D721Med (cell line): ENCODE data around the gene CEP350.
"Not testable (repeated sequence)": the region's sequence is repeated elsewhere in the genome, so short reads cannot be mapped to it uniquely, and the experiment has no call there.

ENCODE experiments used
- DNase-seq: peaks from one replicate; pipeline ENCODE4 v3.0.0; 2011; ENCODE audit warnings: low spot score; ENCODE audit not compliant: insufficient read length
- FAIRE-seq: peaks from 2 replicates; lab custom pipeline; 2011; peaks lifted over from hg19 to GRCh38; lab: Jason Lieb, UNC
- TF ChIP-seq, protein P1 (sequence below): IDR thresholded peaks from 2 replicates; pipeline ENCODE4 v1.5.1; 2012; ENCODE audit warnings: mild to moderate bottlenecking, control low read depth; ENCODE audit not compliant: insufficient read depth; ENCODE audit errors: missing control alignments

Gene CEP350

DNA sequence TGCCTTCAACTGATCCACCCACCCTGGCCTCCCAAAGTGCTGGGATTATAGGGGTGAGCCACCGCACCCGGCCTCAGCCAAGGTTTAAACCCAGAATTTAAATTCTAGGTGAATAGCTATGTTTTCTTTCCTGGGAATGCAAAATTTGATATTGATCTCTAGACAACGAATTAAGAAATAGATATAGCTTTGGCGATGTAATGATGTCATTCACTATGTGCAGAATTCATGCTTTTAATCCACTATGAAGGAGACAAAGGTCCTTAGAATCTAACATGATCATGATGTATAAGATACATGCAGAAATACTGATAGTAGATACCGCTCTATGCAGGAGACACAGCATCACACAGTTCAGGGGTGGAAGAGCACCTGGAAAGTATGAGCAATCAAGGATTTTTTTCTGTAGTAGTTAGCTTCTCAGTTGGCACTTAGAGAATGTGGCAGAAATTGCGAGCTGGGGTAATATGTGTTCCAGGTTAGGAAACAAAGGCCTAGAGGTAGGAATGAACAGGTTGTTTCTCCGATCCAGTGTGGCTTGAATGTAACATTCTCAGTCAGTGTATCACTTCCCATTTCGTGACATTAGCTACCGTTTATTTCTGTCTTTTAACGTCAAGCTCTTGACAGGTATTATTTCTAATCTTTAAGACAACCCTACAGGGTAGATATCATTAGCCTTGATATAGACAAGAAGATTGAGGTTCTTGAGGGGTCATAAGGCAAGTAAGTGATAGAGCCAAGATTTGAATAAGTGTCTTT, 3.0 kb upstream of the CEP350 start:
- FAIRE-seq (no peak), DNase-seq (no peak)
- TF ChIP-seq, protein P1, sequence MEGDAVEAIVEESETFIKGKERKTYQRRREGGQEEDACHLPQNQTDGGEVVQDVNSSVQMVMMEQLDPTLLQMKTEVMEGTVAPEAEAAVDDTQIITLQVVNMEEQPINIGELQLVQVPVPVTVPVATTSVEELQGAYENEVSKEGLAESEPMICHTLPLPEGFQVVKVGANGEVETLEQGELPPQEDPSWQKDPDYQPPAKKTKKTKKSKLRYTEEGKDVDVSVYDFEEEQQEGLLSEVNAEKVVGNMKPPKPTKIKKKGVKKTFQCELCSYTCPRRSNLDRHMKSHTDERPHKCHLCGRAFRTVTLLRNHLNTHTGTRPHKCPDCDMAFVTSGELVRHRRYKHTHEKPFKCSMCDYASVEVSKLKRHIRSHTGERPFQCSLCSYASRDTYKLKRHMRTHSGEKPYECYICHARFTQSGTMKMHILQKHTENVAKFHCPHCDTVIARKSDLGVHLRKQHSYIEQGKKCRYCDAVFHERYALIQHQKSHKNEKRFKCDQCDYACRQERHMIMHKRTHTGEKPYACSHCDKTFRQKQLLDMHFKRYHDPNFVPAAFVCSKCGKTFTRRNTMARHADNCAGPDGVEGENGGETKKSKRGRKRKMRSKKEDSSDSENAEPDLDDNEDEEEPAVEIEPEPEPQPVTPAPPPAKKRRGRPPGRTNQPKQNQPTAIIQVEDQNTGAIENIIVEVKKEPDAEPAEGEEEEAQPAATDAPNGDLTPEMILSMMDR: no peak

DNA sequence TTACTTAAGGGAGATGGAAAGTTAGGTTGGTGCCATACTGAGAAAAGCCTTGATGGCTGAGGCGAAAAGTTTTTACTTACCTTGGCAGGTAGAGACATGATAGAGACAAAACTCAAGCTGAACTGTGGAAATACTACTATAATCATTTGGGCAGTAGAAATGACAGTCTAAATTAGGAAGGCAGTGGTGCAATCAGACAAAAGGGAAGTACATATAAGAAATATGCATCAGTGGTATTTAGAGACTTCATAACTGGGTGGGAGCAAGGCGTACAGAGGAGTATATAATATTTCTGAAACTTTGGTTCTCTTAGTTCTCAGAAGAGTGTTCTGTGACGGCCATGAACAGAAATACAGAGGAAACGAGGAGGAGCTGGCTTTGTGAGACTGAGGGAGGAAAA, 2.4 kb upstream of the CEP350 start:
- TF ChIP-seq, protein P1: no peak
- FAIRE-seq (no peak), DNase-seq (no peak)

DNA sequence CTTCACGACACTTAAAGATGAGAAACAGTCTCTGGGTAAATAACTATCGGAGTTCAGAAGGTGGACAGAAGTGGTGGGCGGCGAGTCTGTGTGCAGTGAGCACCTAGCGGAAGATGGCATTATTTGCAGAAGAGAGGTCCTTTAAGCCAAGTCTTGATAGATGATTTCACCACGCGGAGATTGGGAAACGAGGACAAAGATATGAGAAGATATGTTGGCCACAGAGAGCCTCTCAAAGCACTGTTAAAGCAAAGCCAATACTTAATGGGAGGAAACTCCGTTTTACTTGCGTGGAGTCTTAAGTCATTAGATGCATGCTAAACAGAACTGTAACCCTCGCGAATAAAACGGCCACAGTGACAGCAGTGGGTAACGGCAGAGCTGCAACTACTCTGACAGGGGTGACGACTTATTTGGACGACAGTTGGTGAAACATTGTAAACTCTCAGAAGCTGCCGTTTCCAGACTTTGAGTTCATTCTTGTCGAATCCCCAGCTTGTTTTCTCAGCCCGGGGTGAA, 577 bp upstream of the CEP350 start:
- no peak for DNase-seq
- FAIRE-seq: no peak
- TF ChIP-seq, protein P1: no peak

DNA sequence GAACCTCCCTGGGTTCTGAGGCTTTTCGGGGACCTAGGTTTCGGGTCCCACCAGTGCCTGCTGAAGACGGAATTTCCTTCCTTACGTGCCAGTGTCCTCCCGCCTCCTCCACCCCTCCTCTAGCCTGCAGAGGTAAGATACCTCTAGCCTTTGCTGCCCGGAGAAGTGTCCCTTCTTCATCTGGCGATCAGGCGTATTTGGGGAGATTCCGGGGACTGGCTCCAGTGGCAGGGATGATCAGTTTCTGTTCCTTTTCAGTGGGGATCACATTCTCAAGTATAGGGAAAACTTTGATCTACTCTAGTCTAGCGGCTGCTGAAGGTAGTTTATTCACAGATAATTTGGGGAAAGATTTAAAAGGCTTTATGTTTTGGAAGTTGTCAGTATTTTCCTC, 674 bp downstream of the CEP350 start:
- DNase-seq: no peak
- TF ChIP-seq, protein P1: no peak
- FAIRE-seq: no peak

DNA sequence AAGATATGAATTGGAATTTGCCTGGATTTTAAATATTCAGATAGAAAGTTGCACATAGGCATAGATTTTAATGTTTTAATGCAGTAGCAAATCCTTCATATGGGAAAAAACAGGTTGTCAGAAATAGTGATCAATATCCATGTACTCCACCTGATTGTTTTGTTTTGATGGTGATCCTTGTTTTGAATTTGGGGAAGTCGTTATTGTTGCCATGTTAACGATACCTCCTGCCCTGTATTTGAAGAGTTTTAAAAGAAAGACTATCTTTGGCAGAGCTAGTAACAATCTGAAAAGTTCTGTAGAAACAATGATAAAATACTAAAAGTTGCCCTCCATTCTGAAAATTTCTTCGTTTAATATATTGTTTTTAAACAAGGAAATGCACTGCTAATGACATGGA, 1.1 kb downstream of the CEP350 start:
- no peak for FAIRE-seq
- DNase-seq: no peak
- TF ChIP-seq, protein P1: no peak

DNA sequence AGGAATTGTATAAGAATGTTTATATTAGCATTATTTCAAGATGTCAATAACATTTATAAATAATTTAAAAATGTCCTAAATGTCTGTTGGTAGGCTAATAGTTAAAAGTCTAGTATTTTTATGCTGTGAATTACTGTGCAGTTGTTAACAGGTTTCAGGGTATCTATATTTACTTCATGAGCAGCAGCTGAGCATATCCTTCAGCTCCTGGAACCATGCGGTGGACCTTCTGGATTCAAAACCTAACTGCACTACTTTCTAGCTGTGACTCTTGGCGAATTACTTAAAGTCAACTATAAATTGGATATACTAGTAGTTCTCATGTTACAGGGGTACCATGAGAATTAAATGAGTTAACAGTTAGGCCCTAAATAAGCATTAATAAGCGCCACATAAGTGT, 3.7 kb downstream of the CEP350 start:
- no peak for DNase-seq
- TF ChIP-seq, protein P1: no peak
- no peak for FAIRE-seq

DNA sequence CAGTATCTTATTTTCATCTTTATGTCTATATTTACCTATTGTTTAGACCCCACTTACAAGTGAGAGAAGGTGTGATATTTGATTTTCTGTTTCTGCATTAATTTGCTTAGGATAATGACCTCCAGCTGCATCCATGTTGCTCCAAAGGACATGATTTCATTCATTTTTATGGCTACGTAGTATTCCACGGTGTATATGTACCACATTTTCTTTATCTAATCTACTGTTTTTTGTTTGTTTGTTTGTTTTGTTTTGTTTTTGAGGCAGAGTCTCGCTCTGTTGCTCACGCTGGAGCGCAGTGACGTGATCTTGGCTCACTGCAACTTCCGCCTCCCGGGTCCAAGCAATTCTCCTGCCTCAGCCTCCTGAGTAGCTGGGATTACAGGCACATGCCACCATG, 7.6 kb downstream of the CEP350 start:
- not testable (repeated sequence) for DNase-seq, FAIRE-seq
